ENCODE measurements around the gene GHRH.
A peak's percentile ranks its signal among the peaks of the same experiment; 100 is the strongest.

GHRH gene

GRCh38 chr20:37202267-37202943, 59.2 kb downstream of the GHRH start:
- peak; percentile 57 for DNase-seq

GRCh38 chr20:37201827-37202162, 59.8 kb downstream of the GHRH start:
- DNase-seq = no peak

Measured in hematopoietic multipotent progenitor cell treated with erythropoietin and hydrocortisone succinate and interleukin-3 and kit ligand, for 8 days (in vitro differentiated cells).